Panc1 (cell line): ENCODE data around the gene ATG10. TPM values are rescaled to one million over a fixed set of nuclear protein-coding genes. Genes with fewer than 3 reads are reported as not detected.

Experiments
- ATAC-seq: fragments of 200-7000 bp; cut with Tn5 transposase; 2 replicates; pipeline ENCODE4 v1.9.1; 2020; ENCODE audit warnings: mild to moderate bottlenecking, moderate library complexity
- BruUV-seq: library from RNA; stranded (reverse); fragments of 400-500 nt; replicated peaks from 2 replicates; lab custom pipeline; 2021; lab: Mats Ljungman, UMichigan
- CTCF ChIA-PET: fragments of 300-600 bp; sonication (Branson Sonifier 250); formaldehyde crosslinking; loops from one replicate; lab custom pipeline; 2022; ENCODE audit warnings: antibody characterized with exemption; lab: Charles Lee
- POLR2A ChIA-PET: fragments of 300-600 bp; sonication (Branson Sonifier 250); formaldehyde crosslinking; loops from one replicate; lab custom pipeline; 2022; ENCODE audit warnings: antibody characterized with exemption; lab: Charles Lee
- DNase-seq: peaks from one replicate; pipeline ENCODE4 v3.0.0-alpha.2; 2010; ENCODE audit warnings: low read depth, low spot score
- H3K27ac ChIP-seq: 2 replicates; pipeline ENCODE4 v1.5.1; 2011; ENCODE audit warnings: mild to moderate bottlenecking, low read length, inconsistent platforms
- H3K27me3 ChIP-seq: fragments of 200-500 bp; sonication (Bioruptor generic); 2 replicates; pipeline ENCODE4 v1.6.0; 2014; ENCODE audit warnings: low read length, inconsistent platforms; ENCODE audit not compliant: control insufficient read depth, insufficient read depth
- H3K36me3 ChIP-seq: fragments of 200-500 bp; sonication (Bioruptor generic); 2 replicates; pipeline ENCODE4 v1.5.1; 2014; ENCODE audit warnings: inconsistent platforms, mild to moderate bottlenecking, low read length, moderate library complexity; ENCODE audit not compliant: control insufficient read depth, insufficient read depth
- H3K4me1 ChIP-seq: 2 replicates; pipeline ENCODE4 v1.5.1; 2011; ENCODE audit warnings: inconsistent platforms, mild to moderate bottlenecking, low read length, moderate library complexity; ENCODE audit not compliant: control insufficient read depth, insufficient read depth
- H3K4me3 ChIP-seq, 2 experiments: 2 replicates each; pipeline ENCODE4 v1.5.1; 2011 to 2012; ENCODE audit warnings: low read depth in 2 of 2, low read length in 2 of 2, mild to moderate bottlenecking in 2 of 2, inconsistent platforms in 1 of 2, moderate library complexity in 1 of 2
- H3K9me3 ChIP-seq: fragments of 200-500 bp; sonication (Bioruptor generic); 2 replicates; pipeline ENCODE4 v1.5.1; 2014; ENCODE audit warnings: low read depth, mild to moderate bottlenecking, inconsistent platforms, low read length, moderate library complexity; ENCODE audit not compliant: control insufficient read depth, insufficient read depth
- POLR2AphosphoS5 ChIP-seq: IDR thresholded peaks from 2 replicates; pipeline ENCODE4 v1.6.1; 2012; ENCODE audit warnings: mild to moderate bottlenecking, low read depth, low read length, moderate library complexity
- SIN3A ChIP-seq: IDR thresholded peaks from 2 replicates; pipeline ENCODE4 v1.6.1; 2012; ENCODE audit warnings: low read depth, mild to moderate bottlenecking, low read length, moderate library complexity, borderline replicate concordance; ENCODE audit not compliant: insufficient read depth
- TCF7L2 ChIP-seq: IDR thresholded peaks from 2 replicates; pipeline ENCODE4 v1.6.1; 2011; ENCODE audit warnings: mild to moderate bottlenecking, low read depth, low read length, inconsistent platforms
- in situ Hi-C: cut with HindIII; loops from 2 replicates; pipeline ENCODE4 v1.10.0; 2016; ENCODE audit warnings: low sequenced_read_pairs, low pct_unique_long_range_greater_than_20kb
- intact Hi-C: fragments of 100-400 bp; cut with micrococcal nuclease; formaldehyde crosslinking; loops from one replicate; pipeline ENCODE4 v1.10.0; 2022; ENCODE audit not compliant: unreplicated experiment
- total RNA-seq: library from RNA; stranded (reverse); gene quantifications from one replicate; pipeline ENCODE4 v1.2.1, GENCODE V29; 2021; ENCODE audit not compliant: unreplicated experiment
- TF ChIP-seq, protein P1 (sequence below): fragments of 450-650 bp; IDR thresholded peaks from 2 replicates; pipeline ENCODE4 v1.5.1; 2017; ENCODE audit warnings: mild to moderate bottlenecking
- TF ChIP-seq, protein P2 (sequence below), 2 experiments: IDR thresholded peaks; 2 replicates each; pipeline ENCODE4 v1.6.1; 2011 to 2012; ENCODE audit warnings: low read depth in 2 of 2, control low read depth in 1 of 2, low read length in 1 of 2, mild to moderate bottlenecking in 1 of 2, moderate library complexity in 1 of 2; ENCODE audit not compliant: insufficient read depth in 1 of 2

The ATG10 gene
- total RNA-seq, 1 experiment from 2014 or later, result 14.0 TPM

DNA sequence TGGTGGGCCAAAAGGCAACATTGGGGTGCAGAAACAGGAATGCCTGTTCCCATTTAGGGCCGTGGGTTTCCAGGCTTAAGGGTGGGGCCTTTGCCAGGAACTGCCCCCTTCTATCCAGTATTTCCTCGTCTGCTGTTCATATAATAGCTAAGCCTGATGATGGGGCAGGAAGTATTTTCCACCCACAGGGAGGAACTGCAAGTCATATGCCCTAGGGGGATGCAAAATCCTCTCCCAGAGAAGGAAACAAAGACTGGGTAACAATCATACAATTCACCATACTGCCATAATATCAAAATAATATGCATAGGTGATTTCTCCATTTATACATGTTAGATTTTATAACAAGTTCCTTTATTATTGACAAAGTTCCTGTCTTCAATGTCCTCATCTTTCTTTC lies 326.8 kb downstream of the ATG10 start:
- intact Hi-C loops, result no loop called here
- ATAC-seq (no peak), DNase-seq (no peak)
- no peaks in the 10 kb centered on the region for H3K4me1 ChIP-seq
- ChIA-PET CTCF (no interaction called here), POLR2A (interaction anchor here (0.6 kb wide), 1 partner anchor 20 kb away, joined by 3 read pairs; no protein-coding TSS in a partner anchor)
- no peaks in the 10 kb centered on the region for H3K36me3 ChIP-seq
- H3K4me3 ChIP-seq, result no peak overlapping the region
- TF ChIP-seq POLR2AphosphoS5, result no peak
- no peak for TF ChIP-seq TCF7L2
- TF ChIP-seq, protein P1, sequence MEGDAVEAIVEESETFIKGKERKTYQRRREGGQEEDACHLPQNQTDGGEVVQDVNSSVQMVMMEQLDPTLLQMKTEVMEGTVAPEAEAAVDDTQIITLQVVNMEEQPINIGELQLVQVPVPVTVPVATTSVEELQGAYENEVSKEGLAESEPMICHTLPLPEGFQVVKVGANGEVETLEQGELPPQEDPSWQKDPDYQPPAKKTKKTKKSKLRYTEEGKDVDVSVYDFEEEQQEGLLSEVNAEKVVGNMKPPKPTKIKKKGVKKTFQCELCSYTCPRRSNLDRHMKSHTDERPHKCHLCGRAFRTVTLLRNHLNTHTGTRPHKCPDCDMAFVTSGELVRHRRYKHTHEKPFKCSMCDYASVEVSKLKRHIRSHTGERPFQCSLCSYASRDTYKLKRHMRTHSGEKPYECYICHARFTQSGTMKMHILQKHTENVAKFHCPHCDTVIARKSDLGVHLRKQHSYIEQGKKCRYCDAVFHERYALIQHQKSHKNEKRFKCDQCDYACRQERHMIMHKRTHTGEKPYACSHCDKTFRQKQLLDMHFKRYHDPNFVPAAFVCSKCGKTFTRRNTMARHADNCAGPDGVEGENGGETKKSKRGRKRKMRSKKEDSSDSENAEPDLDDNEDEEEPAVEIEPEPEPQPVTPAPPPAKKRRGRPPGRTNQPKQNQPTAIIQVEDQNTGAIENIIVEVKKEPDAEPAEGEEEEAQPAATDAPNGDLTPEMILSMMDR, result no peak
- TF ChIP-seq SIN3A, result no peak
- TF ChIP-seq, protein P2, sequence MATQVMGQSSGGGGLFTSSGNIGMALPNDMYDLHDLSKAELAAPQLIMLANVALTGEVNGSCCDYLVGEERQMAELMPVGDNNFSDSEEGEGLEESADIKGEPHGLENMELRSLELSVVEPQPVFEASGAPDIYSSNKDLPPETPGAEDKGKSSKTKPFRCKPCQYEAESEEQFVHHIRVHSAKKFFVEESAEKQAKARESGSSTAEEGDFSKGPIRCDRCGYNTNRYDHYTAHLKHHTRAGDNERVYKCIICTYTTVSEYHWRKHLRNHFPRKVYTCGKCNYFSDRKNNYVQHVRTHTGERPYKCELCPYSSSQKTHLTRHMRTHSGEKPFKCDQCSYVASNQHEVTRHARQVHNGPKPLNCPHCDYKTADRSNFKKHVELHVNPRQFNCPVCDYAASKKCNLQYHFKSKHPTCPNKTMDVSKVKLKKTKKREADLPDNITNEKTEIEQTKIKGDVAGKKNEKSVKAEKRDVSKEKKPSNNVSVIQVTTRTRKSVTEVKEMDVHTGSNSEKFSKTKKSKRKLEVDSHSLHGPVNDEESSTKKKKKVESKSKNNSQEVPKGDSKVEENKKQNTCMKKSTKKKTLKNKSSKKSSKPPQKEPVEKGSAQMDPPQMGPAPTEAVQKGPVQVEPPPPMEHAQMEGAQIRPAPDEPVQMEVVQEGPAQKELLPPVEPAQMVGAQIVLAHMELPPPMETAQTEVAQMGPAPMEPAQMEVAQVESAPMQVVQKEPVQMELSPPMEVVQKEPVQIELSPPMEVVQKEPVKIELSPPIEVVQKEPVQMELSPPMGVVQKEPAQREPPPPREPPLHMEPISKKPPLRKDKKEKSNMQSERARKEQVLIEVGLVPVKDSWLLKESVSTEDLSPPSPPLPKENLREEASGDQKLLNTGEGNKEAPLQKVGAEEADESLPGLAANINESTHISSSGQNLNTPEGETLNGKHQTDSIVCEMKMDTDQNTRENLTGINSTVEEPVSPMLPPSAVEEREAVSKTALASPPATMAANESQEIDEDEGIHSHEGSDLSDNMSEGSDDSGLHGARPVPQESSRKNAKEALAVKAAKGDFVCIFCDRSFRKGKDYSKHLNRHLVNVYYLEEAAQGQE (IDR thresholded peaks at IDR 0.05; ENCODE audit: insufficient read depth in 1 of 2, low read depth in 2 of 2, low read length in 1 of 2), result no peak
- no peak overlapping the region for H3K27ac ChIP-seq
- in situ Hi-C loops, result no loop called here
- no peaks in the 10 kb centered on the region for H3K27me3 ChIP-seq
- no peaks in the 10 kb centered on the region for H3K9me3 ChIP-seq
- BruUV-seq, result no TSS peak

DNA sequence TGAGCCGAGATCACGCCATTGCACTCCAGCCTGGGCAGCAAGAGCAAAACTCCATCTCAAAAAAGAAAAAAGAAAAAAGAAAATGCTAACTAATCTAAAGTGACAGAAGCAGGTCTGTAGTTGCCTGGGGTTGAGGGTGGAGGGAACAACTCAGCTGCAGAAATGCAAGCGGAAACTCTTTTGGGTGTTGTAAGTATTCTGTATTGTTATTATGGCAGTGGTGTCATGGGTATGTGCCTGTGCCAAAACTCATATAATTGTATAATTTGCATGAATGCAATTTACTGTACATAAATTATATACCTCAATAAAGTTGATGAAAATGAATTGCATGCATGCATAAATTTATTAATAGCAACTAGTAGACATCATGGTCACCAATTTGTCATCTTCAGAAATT lies 329.4 kb downstream of the ATG10 start:
- POLR2A ChIA-PET, result no interaction called here
- DNase-seq (no peak), ATAC-seq (no peak)
- no TSS peak for BruUV-seq
- in situ Hi-C loops, result no loop called here
- H3K4me3 ChIP-seq, result no peak overlapping the region
- TF ChIP-seq TCF7L2 (no peak), SIN3A (no peak), POLR2AphosphoS5 (no peak)
- TF ChIP-seq, protein P2 (IDR thresholded peaks at IDR 0.05; ENCODE audit: insufficient read depth in 1 of 2, low read depth in 2 of 2, low read length in 1 of 2), result no peak
- TF ChIP-seq, protein P1, result no peak
- CTCF ChIA-PET, result no interaction called here
- H3K4me1 ChIP-seq, result no peaks in the 10 kb centered on the region
- H3K9me3 ChIP-seq, result no peaks in the 10 kb centered on the region
- intact Hi-C loops, result no loop called here
- no peaks in the 10 kb centered on the region for H3K36me3 ChIP-seq
- H3K27me3 ChIP-seq, result no peaks in the 10 kb centered on the region
- no peak overlapping the region for H3K27ac ChIP-seq
